ENCODE results near the gene CENPN. TPM values are rescaled to one million over a fixed set of nuclear protein-coding genes. Genes with fewer than 3 reads are reported as not detected.

CENPN gene
- total RNA-seq, 1 donor from 2014 or later: 27.4 TPM

- H3K9me3 Mint-ChIP-seq (ENCODE audit: low read depth): no peaks in the 10 kb centered on the region
- H3K4me3 Mint-ChIP-seq (ENCODE audit: low read depth): no peak overlapping the region
- no peaks in the 10 kb centered on the region for H3K4me1 Mint-ChIP-seq (ENCODE audit: low read depth)
- no peak overlapping the region for H3K27ac Mint-ChIP-seq
- no peaks in the 10 kb centered on the region for H3K27me3 Mint-ChIP-seq
- peaks cover 5% of the 10 kb centered on the region for H3K36me3 Mint-ChIP-seq (ENCODE audit: insufficient read depth)
- no peak for DNase-seq (ENCODE audit: low spot score, unreplicated experiment)
- no peak for TF ChIP-seq CTCF (IDR thresholded peaks at IDR 0.05; ENCODE audit: unreplicated experiment)
These were observed 53.7 kb downstream of the CENPN start for GRCh38 chr16:81060576-81061306.

GRCh38 chr16:81061307-81061640 lies 54.3 kb downstream of the CENPN start:
- Mint-ChIP-seq H3K9me3 (ENCODE audit: low read depth) (no peaks in the 10 kb centered on the region), H3K4me3 (ENCODE audit: low read depth) (no peak overlapping the region), H3K27me3 (no peaks in the 10 kb centered on the region), H3K36me3 (ENCODE audit: insufficient read depth) (peaks cover 5% of the 10 kb centered on the region), H3K4me1 (ENCODE audit: low read depth) (no peaks in the 10 kb centered on the region), H3K27ac (no peak overlapping the region)
- no peak for DNase-seq (ENCODE audit: low spot score, unreplicated experiment)
- TF ChIP-seq CTCF (IDR thresholded peaks at IDR 0.05; ENCODE audit: unreplicated experiment): no peak

- no peak for DNase-seq (ENCODE audit: low spot score, unreplicated experiment)
- Mint-ChIP-seq H3K4me1 (ENCODE audit: low read depth) (no peaks in the 10 kb centered on the region), H3K27me3 (no peaks in the 10 kb centered on the region), H3K9me3 (ENCODE audit: low read depth) (no peaks in the 10 kb centered on the region), H3K27ac (no peak overlapping the region), H3K4me3 (ENCODE audit: low read depth) (no peak overlapping the region), H3K36me3 (ENCODE audit: insufficient read depth) (peaks cover 5% of the 10 kb centered on the region)
- TF ChIP-seq CTCF (IDR thresholded peaks at IDR 0.05; ENCODE audit: unreplicated experiment): no peak
These were observed 55.0 kb downstream of the CENPN start for GRCh38 chr16:81061871-81062608.

- no peak for TF ChIP-seq CTCF (IDR thresholded peaks at IDR 0.05; ENCODE audit: unreplicated experiment)
- no peak overlapping the region for H3K4me3 Mint-ChIP-seq (ENCODE audit: low read depth)
- H3K9me3 Mint-ChIP-seq (ENCODE audit: low read depth): no peaks in the 10 kb centered on the region
- no peaks in the 10 kb centered on the region for H3K27me3 Mint-ChIP-seq
- no peak overlapping the region for H3K27ac Mint-ChIP-seq
- H3K4me1 Mint-ChIP-seq (ENCODE audit: low read depth): no peaks in the 10 kb centered on the region
- peaks cover 3% of the 10 kb centered on the region for H3K36me3 Mint-ChIP-seq (ENCODE audit: insufficient read depth)
- DNase-seq (ENCODE audit: low spot score, unreplicated experiment): no peak
These were observed 59.7 kb downstream of the CENPN start for GRCh38 chr16:81066681-81067080.

- H3K27me3 Mint-ChIP-seq: no peaks in the 10 kb centered on the region
- H3K36me3 Mint-ChIP-seq (ENCODE audit: insufficient read depth): peaks cover 3% of the 10 kb centered on the region
- H3K27ac Mint-ChIP-seq: no peak overlapping the region
- H3K4me1 Mint-ChIP-seq (ENCODE audit: low read depth): no peaks in the 10 kb centered on the region
- no peak overlapping the region for H3K4me3 Mint-ChIP-seq (ENCODE audit: low read depth)
- DNase-seq (ENCODE audit: low spot score, unreplicated experiment): no peak
- H3K9me3 Mint-ChIP-seq (ENCODE audit: low read depth): no peaks in the 10 kb centered on the region
- no peak for TF ChIP-seq CTCF (IDR thresholded peaks at IDR 0.05; ENCODE audit: unreplicated experiment)
These were observed 60.2 kb downstream of the CENPN start for GRCh38 chr16:81067166-81067565.
